HepG2 (cell line): ENCODE results near the gene APPBP2. TPM values are rescaled to one million over a fixed set of nuclear protein-coding genes. Genes with fewer than 3 reads are reported as not detected.

Experiments used
- ATAC-seq: fragments of 200-7000 bp; cut with Tn5 transposase; 3 replicates; pipeline ENCODE4 v1.9.1; 2020; ENCODE audit warnings: mild to moderate bottlenecking, moderate library complexity
- BruUV-seq: library from RNA; stranded (reverse); fragments of 400-500 nt; replicated peaks from 2 replicates; lab custom pipeline; 2021; lab: Mats Ljungman, UMichigan
- CTCF ChIA-PET: fragments of 300-600 bp; formaldehyde crosslinking; extraction: SDS; loops from one replicate; lab custom pipeline; 2021; ENCODE audit warnings: low total read pairs, inconsistent platforms, low intra/inter-chr PET ratio; lab: Yijun Ruan, JAX
- POLR2A ChIA-PET: fragments of 350-600 bp; sonication (Branson Sonifier 250); formaldehyde crosslinking; loops from one replicate; lab custom pipeline; 2020; ENCODE audit warnings: antibody characterized with exemption, inconsistent platforms; lab: Yijun Ruan, JAX
- DNase-seq: peaks from one replicate; pipeline ENCODE4 v3.0.0-alpha.2; 2015; ENCODE audit warnings: low spot score
- FAIRE-seq: peaks from 3 replicates; lab custom pipeline; 2011; peaks lifted over from hg19 to GRCh38; lab: Jason Lieb, UNC
- H2AFZ ChIP-seq: one replicate; pipeline ENCODE4 v1.6.1; 2011; ENCODE audit warnings: low read length, inconsistent platforms
- H3K27ac ChIP-seq: fragments of 300-600 bp; 3 replicates; pipeline ENCODE4 v1.8.0; 2011; ENCODE audit warnings: mixed run types, mild to moderate bottlenecking, mixed read lengths, low read length, inconsistent platforms; ENCODE audit not compliant: insufficient read depth; ENCODE audit errors: extremely low read length
- H3K27me3 ChIP-seq, 2 experiments: fragments of 200-600 bp in 1 of 2; 2 replicates in 1 of 2; 3 replicates in 1 of 2; pipeline versions ENCODE4 v1.6.0 to v1.8.0; 2011; ENCODE audit warnings: low read length in 2 of 2, mild to moderate bottlenecking in 2 of 2, moderate library complexity in 2 of 2, inconsistent platforms in 1 of 2; ENCODE audit not compliant: insufficient read depth in 2 of 2, control insufficient read depth in 1 of 2
- H3K36me3 ChIP-seq, 2 experiments: fragments of 200-600 bp in 1 of 2; replicated peaks in 1 of 2; 2 replicates in 1 of 2; 3 replicates in 1 of 2; pipeline versions ENCODE4 v1.5.1 to v1.8.0; 2011; ENCODE audit warnings: low read length in 2 of 2, inconsistent platforms in 1 of 2; ENCODE audit not compliant: insufficient read depth in 2 of 2, control insufficient read depth in 1 of 2
- H3K4me1 ChIP-seq: 2 replicates; pipeline ENCODE4 v1.5.1; 2012; ENCODE audit warnings: low read length, inconsistent platforms; ENCODE audit not compliant: insufficient read depth
- H3K4me2 ChIP-seq: 2 replicates; pipeline ENCODE4 v1.6.0; 2011; ENCODE audit warnings: low read depth, low read length, inconsistent platforms
- H3K4me3 ChIP-seq, 3 experiments: fragments of 200-600 bp in 1 of 3; sonication (generic), shearing (Covaris generic) in 1 of 3; replicated peaks in 1 of 3; 2 replicates each; pipeline ENCODE4 v1.5.1; 2011 to 2016; ENCODE audit warnings: low read length in 3 of 3, inconsistent platforms in 2 of 3, low read depth in 2 of 3, mild to moderate bottlenecking in 2 of 3, control low read depth in 1 of 3, mixed read lengths in 1 of 3; ENCODE audit not compliant: insufficient read depth in 1 of 3
- H3K79me2 ChIP-seq: one replicate; pipeline ENCODE4 v1.6.1; 2011; ENCODE audit warnings: low read length, inconsistent platforms; ENCODE audit not compliant: insufficient read depth
- H3K9ac ChIP-seq: 2 replicates; pipeline ENCODE4 v1.6.0; 2011; ENCODE audit warnings: mild to moderate bottlenecking, low read depth, low read length, inconsistent platforms; ENCODE audit not compliant: insufficient read depth
- H3K9me3 ChIP-seq: 2 replicates; pipeline ENCODE4 v1.5.1; 2012; ENCODE audit warnings: mild to moderate bottlenecking, low read length
- H4K20me1 ChIP-seq: 2 replicates; pipeline ENCODE4 v1.6.0; 2011; ENCODE audit warnings: inconsistent platforms, mild to moderate bottlenecking, low read length, moderate library complexity; ENCODE audit not compliant: insufficient read depth
- ATF7 ChIP-seq, 2 experiments: fragments of 450-650 bp in 1 of 2; sonication (generic) in 1 of 2; formaldehyde crosslinking in 1 of 2; IDR thresholded peaks; 2 replicates each; pipeline versions ENCODE4 v1.4.0 to v1.6.1; 2016 to 2020; ENCODE audit warnings: antibody characterized with exemption in 1 of 2, mild to moderate bottlenecking in 1 of 2, missing genetic modification reagents in 1 of 2
- BCL3 ChIP-seq: sonication (generic); formaldehyde crosslinking; IDR thresholded peaks from 2 replicates; pipeline ENCODE4 v1.5.1; 2020; ENCODE audit warnings: mild to moderate bottlenecking, missing genetic modification reagents, moderate library complexity
- ETV6 ChIP-seq: sonication (generic); formaldehyde crosslinking; conservative IDR thresholded peaks from 2 replicates; pipeline ENCODE4 v1.4.0; 2020; ENCODE audit warnings: missing genetic modification reagents
- GFI1 ChIP-seq: sonication (generic); formaldehyde crosslinking; IDR thresholded peaks from 2 replicates; pipeline ENCODE4 v1.5.0; 2020; ENCODE audit warnings: missing genetic modification reagents, mild to moderate bottlenecking, borderline replicate concordance
- GPBP1L1 ChIP-seq: sonication (generic); formaldehyde crosslinking; IDR thresholded peaks from 2 replicates; pipeline ENCODE4 v1.5.0; 2020; ENCODE audit warnings: mild to moderate bottlenecking, missing genetic modification reagents
- HOXA5 ChIP-seq: sonication (generic); formaldehyde crosslinking; IDR thresholded peaks from 2 replicates; pipeline ENCODE4 v1.4.0; 2020; ENCODE audit warnings: missing genetic modification reagents
- MIER3 ChIP-seq: IDR thresholded peaks from 2 replicates; pipeline ENCODE4 v1.6.1; 2016; ENCODE audit warnings: missing compliant biosample characterization, borderline replicate concordance
- NFATC3 ChIP-seq: sonication (generic); formaldehyde crosslinking; IDR thresholded peaks from 2 replicates; pipeline ENCODE4 v1.5.1; 2020; ENCODE audit warnings: mild to moderate bottlenecking, missing genetic modification reagents
- PHF8 ChIP-seq: sonication (generic); formaldehyde crosslinking; IDR thresholded peaks from 2 replicates; pipeline ENCODE4 v1.5.0; 2020; ENCODE audit warnings: missing genetic modification reagents
- RARA ChIP-seq: IDR thresholded peaks from 2 replicates; pipeline ENCODE4 v1.6.1; 2016; ENCODE audit warnings: missing genetic modification reagents, missing compliant biosample characterization
- SNAI1 ChIP-seq: sonication (generic); formaldehyde crosslinking; IDR thresholded peaks from 2 replicates; pipeline ENCODE4 v1.5.0; 2020; ENCODE audit warnings: mild to moderate bottlenecking, missing genetic modification reagents, borderline replicate concordance
- ZNF143 ChIP-seq: sonication (generic); formaldehyde crosslinking; IDR thresholded peaks from 2 replicates; pipeline ENCODE4 v1.4.0; 2020; ENCODE audit warnings: missing genetic modification reagents
- ZNF160 ChIP-seq: sonication (generic); formaldehyde crosslinking; IDR thresholded peaks from 2 replicates; pipeline ENCODE4 v1.8.0; 2022; ENCODE audit warnings: mild to moderate bottlenecking, inconsistent platforms, missing genetic modification reagents
- ZNF317 ChIP-seq: sonication (generic); formaldehyde crosslinking; IDR thresholded peaks from 2 replicates; pipeline ENCODE4 v1.5.0; 2020; ENCODE audit warnings: mild to moderate bottlenecking, missing genetic modification reagents
- ZNF33B ChIP-seq: sonication (generic); formaldehyde crosslinking; IDR thresholded peaks from 2 replicates; pipeline ENCODE4 v1.5.1; 2020; ENCODE audit warnings: mild to moderate bottlenecking, missing genetic modification reagents
- ZNF512B ChIP-seq: sonication (generic); formaldehyde crosslinking; IDR thresholded peaks from 2 replicates; pipeline ENCODE4 v1.5.1; 2020; ENCODE audit warnings: missing genetic modification reagents, mild to moderate bottlenecking, borderline replicate concordance
- ZNF790 ChIP-seq: sonication (generic); formaldehyde crosslinking; IDR thresholded peaks from 2 replicates; pipeline ENCODE4 v1.8.0; 2022; ENCODE audit warnings: missing genetic modification reagents, mild to moderate bottlenecking, borderline replicate concordance
- ZNF816 ChIP-seq: sonication (generic); formaldehyde crosslinking; IDR thresholded peaks from 2 replicates; pipeline ENCODE4 v1.8.0; 2022; ENCODE audit warnings: missing genetic modification reagents, mild to moderate bottlenecking, borderline replicate concordance
- WGBS: methylation state at CpG from one replicate; pipeline ENCODE4 v1.1.6; 2017; ENCODE audit warnings: low lambda C conversion rate; 5-methylcytosine and 5-hydroxymethylcytosine counted together
- in situ Hi-C: cut with HindIII; loops from 2 replicates; pipeline ENCODE4 v1.10.0; 2017; ENCODE audit warnings: low pct_unique_long_range_greater_than_20kb; ENCODE audit not compliant: extremely low pct_ligation_motif_present
- intact Hi-C: fragments of 100-400 bp; cut with micrococcal nuclease; formaldehyde crosslinking; loops from one replicate; pipeline ENCODE4 v1.10.0; 2022; ENCODE audit not compliant: unreplicated experiment
- polyA plus RNA-seq, 8 experiments: library from polyadenylated mRNA; depleted of rRNA in 3 of 8; stranded (reverse) in 7 of 8; unstranded in 1 of 8; fragments of >200 nt; fragmentation: Illumina TruSeq in 4 of 8; extraction: Trizol in 4 of 8; gene quantifications; 2 replicates each; pipeline versions ENCODE4 v1.2.1 to v1.2.3, GENCODE V29; 2011 to 2016; ENCODE audit warnings: low read depth in 4 of 8, missing spikeins in 1 of 8, mixed read lengths in 1 of 8; ENCODE audit not compliant: insufficient read depth in 1 of 8
- total RNA-seq, 5 experiments: library from RNA; depleted of rRNA; stranded (reverse); fragments of >200 nt; fragmentation: Illumina TruSeq; extraction: Trizol; gene quantifications; 2 replicates each; pipeline ENCODE4 v1.2.3, GENCODE V29; 2016; ENCODE audit warnings: low read depth in 1 of 5

APPBP2 gene
- total and polyA plus RNA-seq, 2 of the 13 experiments (the other 11 are each of a cell fraction or from before 2014, with no cell fraction given): 17.5 to 45.8 TPM

- H3K9me3 ChIP-seq: no peaks in the 10 kb centered on the region
- 91% methylated on average over 6 of the region's 6 CpGs for WGBS
- no peaks in the 10 kb centered on the region; a peak in 1 of 5 replicates for H3K27me3 ChIP-seq
- no peaks in the 10 kb centered on the region for H3K79me2 ChIP-seq
- ATAC-seq (no peak), DNase-seq (no peak), FAIRE-seq (no peak)
- in situ Hi-C loops (no loop called here), intact Hi-C loops (no loop called here)
- peaks cover 19% of the 10 kb centered on the region for H3K4me1 ChIP-seq
- no peaks in the 10 kb centered on the region for H3K36me3 ChIP-seq
- H3K27ac ChIP-seq: no peak overlapping the region
- no peak overlapping the region for H2AFZ ChIP-seq
- no peak overlapping the region for H3K4me3 ChIP-seq
- no peak overlapping the region for H3K4me2 ChIP-seq
- ChIA-PET POLR2A (no interaction called here), CTCF (no interaction called here)
- H3K9ac ChIP-seq: no peak overlapping the region
- BruUV-seq: no TSS peak
- no peaks in the 10 kb centered on the region for H4K20me1 ChIP-seq
- no peak for TF ChIP-seq RARA
- TF ChIP-seq ZNF317: no peak
- TF ChIP-seq PHF8 (CRISPR knock-in tag): no peak
- no peak for TF ChIP-seq NFATC3 (CRISPR knock-in tag)
- no peak for TF ChIP-seq GPBP1L1 (CRISPR knock-in tag)
- no peak for TF ChIP-seq ZNF790 (CRISPR knock-in tag)
- TF ChIP-seq ETV6: no peak
- no peak for TF ChIP-seq ZNF160
- TF ChIP-seq ZNF512B (CRISPR knock-in tag): no peak
- TF ChIP-seq ATF7 (IDR thresholded peaks at IDR 0.05): no peak
- TF ChIP-seq ATF7 (CRISPR knock-in tag; IDR thresholded peaks at IDR 0.05): no peak
- TF ChIP-seq BCL3 (CRISPR knock-in tag): no peak
- TF ChIP-seq SNAI1 (CRISPR knock-in tag): no peak
- no peak for TF ChIP-seq ZNF816 (CRISPR knock-in tag)
- TF ChIP-seq GFI1 (CRISPR knock-in tag): no peak
- no peak for TF ChIP-seq ZNF143 (CRISPR knock-in tag)
- no peak for TF ChIP-seq HOXA5 (CRISPR knock-in tag)
- no peak for TF ChIP-seq MIER3 (CRISPR knock-in tag)
- TF ChIP-seq ZNF33B: no peak
Measured at GRCh38 chr17:60565233-60565632, 39.2 kb upstream of the APPBP2 start.
